ENCODE results near the gene ZNF107.
A peak's percentile ranks its signal among the peaks of the same experiment; 100 is the strongest.

- peak; percentile 17; the same call in 1 of the 2 replicates for TF ChIP-seq SMC3 (IDR thresholded peaks at IDR 0.05; ENCODE audit: low read depth, low read length)
- no peak for TF ChIP-seq RCOR1 (IDR thresholded peaks at IDR 0.05; ENCODE audit: insufficient replicate concordance, low read length)
- no peak for TF ChIP-seq BHLHE40 (IDR thresholded peaks at IDR 0.05; ENCODE audit: low read depth, low read length)
- peak; percentile 29 for TF ChIP-seq CTCF (conservative IDR thresholded peaks at IDR 0.05; ENCODE audit: low read depth, low read length)
- TF ChIP-seq POLR2A (IDR thresholded peaks at IDR 0.05; ENCODE audit: low read depth, low read length) = no peak
- TF ChIP-seq ELK1 (IDR thresholded peaks at IDR 0.05; ENCODE audit: borderline replicate concordance, low read depth, low read length) = no peak
Measured at GRCh38 chr7:64630496-64630895, 35.4 kb upstream of the ZNF107 start.
